Left ventricle myocardium inferior (tissue), 1 donor: ENCODE data around the gene PHTF1. TPM values are rescaled to one million over a fixed set of nuclear protein-coding genes. Genes with fewer than 3 reads are reported as not detected.
A peak's percentile ranks its signal among the peaks of the same experiment; 100 is the strongest.

Experiments
- DNase-seq: peaks from one replicate; pipeline ENCODE4 v3.0.0-alpha.2; 2020
- H3K27ac ChIP-seq: fragments of 200-600 bp; replicated peaks from 2 replicates; pipeline ENCODE4 v1.8.0; 2021
- H3K27me3 ChIP-seq: fragments of 200-600 bp; 2 replicates; pipeline ENCODE4 v1.8.0; 2021; ENCODE audit warnings: low read depth
- H3K36me3 ChIP-seq: fragments of 200-600 bp; 2 replicates; pipeline ENCODE4 v1.8.0; 2021
- H3K4me1 ChIP-seq: fragments of 200-600 bp; 2 replicates; pipeline ENCODE4 v1.8.0; 2021
- H3K4me3 ChIP-seq: fragments of 200-600 bp; 2 replicates; pipeline ENCODE4 v1.8.0; 2021; ENCODE audit warnings: mild to moderate bottlenecking, moderate library complexity
- H3K9me3 ChIP-seq: fragments of 200-600 bp; replicated peaks from 2 replicates; pipeline ENCODE4 v1.8.0; 2021
- CTCF ChIP-seq: fragments of 200-600 bp; IDR thresholded peaks from 2 replicates; pipeline ENCODE4 v1.8.0; 2021; ENCODE audit warnings: antibody characterized with exemption, mild to moderate bottlenecking, borderline replicate concordance
- intact Hi-C: fragments of 100-400 bp; cut with micrococcal nuclease; formaldehyde crosslinking; loops from one replicate; pipeline ENCODE4 v1.11.0; 2022
- long read RNA-seq: library from polyadenylated mRNA; unstranded; transcript quantifications from one replicate; pipeline ENCODE4 v2.0.0, GENCODE V29; 2021
- total RNA-seq: library from RNA; stranded (reverse); fragmentation: NEBNext Ultra II Directional; extraction: Animal tissue kit (Norgen Biotek cat#: 25700); gene quantifications from one replicate; pipeline ENCODE4 v1.2.1, GENCODE V29; 2021
- donor health status: DM: no; HTN: yes; CAD: no; lungs with severe emphysema.

PHTF1 gene
- total RNA-seq: 10.7 TPM
- long read RNA-seq, transcript PHTF1-205 (18 exons, 3,244 nt): major isoform, 8 of 33 reads
- long read RNA-seq, partial matches to known transcripts: 3 of 33 reads
- long read RNA-seq, other reads (novel, unspliced or antisense): 17 of 33 reads

- TF ChIP-seq CTCF: no peak
- DNase-seq: peak; percentile 71
Observed at GRCh38 chr1:113759333-113760101, at the start of gene PHTF1. Gene PHTF1, minus strand, starts transcription at chr1:113759486. Its CDS starts 783 bp downstream, at chr1:113758703.

GRCh38 chr1:113808450-113809195 lies 49.3 kb upstream of the PHTF1 start:
- H3K4me1 ChIP-seq: peaks cover 73% of the 10 kb centered on the region
- no peaks in the 10 kb centered on the region for H3K27me3 ChIP-seq
- no peak for DNase-seq
- TF ChIP-seq CTCF: no peak
- H3K36me3 ChIP-seq: no peaks in the 10 kb centered on the region
- H3K9me3 ChIP-seq: no peaks in the 10 kb centered on the region
- H3K4me3 ChIP-seq: no peak overlapping the region
- intact Hi-C loops: no loop called here
- no peak overlapping the region for H3K27ac ChIP-seq

More at GRCh38 chr1:113759333-113760101, at the start of gene PHTF1:
- Histone ChIP-seq H3K4me3 (peak within 1 kb of the TSS; percentile 95), H3K4me1 (peaks cover 38% of the 10 kb centered on the region), H3K27me3 (no peaks in the 10 kb centered on the region), H3K36me3 (peaks cover under 1% of the 10 kb centered on the region), H3K9me3 (no peaks in the 10 kb centered on the region), H3K27ac (peak within 1 kb of the TSS; percentile 96)
- intact Hi-C loops: no loop called here

GRCh38 chr1:113805639-113806038 lies 46.4 kb upstream of the PHTF1 start:
- no peak for DNase-seq
- no peaks in the 10 kb centered on the region for H3K36me3 ChIP-seq
- no peaks in the 10 kb centered on the region for H3K9me3 ChIP-seq
- intact Hi-C loops: no loop called here
- no peak for TF ChIP-seq CTCF
- peaks cover 81% of the 10 kb centered on the region for H3K4me1 ChIP-seq
- H3K4me3 ChIP-seq: no peak overlapping the region
- H3K27me3 ChIP-seq: no peaks in the 10 kb centered on the region
- H3K27ac ChIP-seq: peak overlapping the region; percentile 61

- Histone ChIP-seq H3K4me3 (peak overlapping the region; percentile 26), H3K4me1 (peaks cover 81% of the 10 kb centered on the region), H3K36me3 (no peaks in the 10 kb centered on the region), H3K27ac (peak overlapping the region; percentile 61), H3K27me3 (no peaks in the 10 kb centered on the region), H3K9me3 (no peaks in the 10 kb centered on the region)
- no peak for TF ChIP-seq CTCF
- intact Hi-C loops: no loop called here
- DNase-seq: no peak
Observed at GRCh38 chr1:113805256-113805531, 45.9 kb upstream of the PHTF1 start.

- Histone ChIP-seq H3K4me1 (peaks cover 81% of the 10 kb centered on the region), H3K27me3 (no peaks in the 10 kb centered on the region), H3K27ac (peak overlapping the region; percentile 61), H3K36me3 (no peaks in the 10 kb centered on the region), H3K4me3 (peak overlapping the region; percentile 26), H3K9me3 (no peaks in the 10 kb centered on the region)
- intact Hi-C loops: no loop called here
- no peak for DNase-seq
- no peak for TF ChIP-seq CTCF
Observed at GRCh38 chr1:113804421-113805255, 45.4 kb upstream of the PHTF1 start.
